ENCODE measurements around the gene DRD3. TPM values are rescaled to one million over a fixed set of nuclear protein-coding genes. Genes with fewer than 3 reads are reported as not detected.

DRD3 gene
- total RNA-seq, 1 experiment from 2014 or later: not detected

GRCh38 chr3:114216186-114216970 is 37.5 kb upstream of the DRD3 start:
- Histone ChIP-seq H4K8ac (replicated peaks; ENCODE audit: insufficient read length, low read depth, low read length) (no peak overlapping the region), H3K14ac (ENCODE audit: insufficient read depth, low read length) (no peak overlapping the region), H2BK120ac (ENCODE audit: low read depth, low read length, poor library complexity, severe bottlenecking) (no peak overlapping the region), H3K79me2 (ENCODE audit: insufficient read depth, low read length) (no peaks in the 10 kb centered on the region), H3K18ac (ENCODE audit: insufficient read length, low read depth, low read length) (no peak overlapping the region), H4K5ac (ENCODE audit: insufficient read length, low read depth, low read length) (no peak overlapping the region), H2AK5ac (ENCODE audit: insufficient read length, low read length) (no peak overlapping the region), H3K23ac (ENCODE audit: insufficient read length, low read depth, low read length) (no peak overlapping the region), H4K91ac (ENCODE audit: insufficient read length, low read depth, low read length) (no peak overlapping the region), H3K9me3 (ENCODE audit: control insufficient read depth, low read depth, low read length) (no peaks in the 10 kb centered on the region), H2BK20ac (ENCODE audit: low read depth, low read length, poor library complexity, severe bottlenecking) (no peak overlapping the region), H3T11ph (ENCODE audit: low read length) (no peak overlapping the region), H2BK12ac (ENCODE audit: insufficient read length, low read depth, low read length) (no peak overlapping the region), H3K4ac (ENCODE audit: low read depth, low read length) (no peak overlapping the region), H2BK5ac (ENCODE audit: insufficient read length, low read length) (no peak overlapping the region), H3K79me1 (ENCODE audit: insufficient read depth, low read depth, low read length, poor library complexity, severe bottlenecking) (no peaks in the 10 kb centered on the region), H4K20me1 (ENCODE audit: control insufficient read depth, insufficient read depth, insufficient read length) (no peaks in the 10 kb centered on the region), H3K9ac (ENCODE audit: extremely low read depth, insufficient read length, low read length) (no peak overlapping the region), H3K23me2 (ENCODE audit: insufficient read length, low read depth, low read length, poor library complexity, severe bottlenecking) (no peaks in the 10 kb centered on the region), H3K4me2 (ENCODE audit: insufficient read depth, insufficient read length, low read length) (no peak overlapping the region), H3K27me3 (ENCODE audit: insufficient read depth, low read length) (no peaks in the 10 kb centered on the region; the same call in 1 of the 2 replicates), H3K4me1 (ENCODE audit: insufficient read depth, low read length) (peaks cover 9% of the 10 kb centered on the region), H2AFZ (ENCODE audit: low read length) (no peak overlapping the region), H3K27ac (ENCODE audit: insufficient read length, low read depth, low read length) (no peak overlapping the region), H2BK15ac (ENCODE audit: low read depth, low read length) (no peak overlapping the region), H3K56ac (ENCODE audit: insufficient read length, low read depth, low read length) (no peak overlapping the region)
- Mint-ChIP-seq H3K27me3 (ENCODE audit: low read depth) (no peaks in the 10 kb centered on the region; the same call in none of the 2 replicates), H3K9me3 (no peaks in the 10 kb centered on the region), H3K4me1 (peaks cover 6 to 10% of the 10 kb centered on the region in 2 experiments), H3K36me3 (ENCODE audit: insufficient read depth in 1 of 3, low read depth in 3 of 3) (no peaks in the 10 kb centered on the region), H3K27ac (no peak overlapping the region), H3K4me3 (no peak overlapping the region)
- no CpG with 5 or more reads among the region's 5 CpGs for WGBS (ENCODE audit: extremely low coverage, insufficient read length, low lambda C conversion rate)
- no peak for DNase-seq
- TF ChIP-seq CTCF (conservative IDR thresholded peaks at IDR 0.05): no peak

Measured in H9 (cell line).